AML-193 (cell line): ENCODE results near the gene NFIX.

Source experiments
- DNase-seq, 2 experiments: peaks; one replicate each; lab custom pipeline; 2025; lab: John Stamatoyannopoulos, UW

Gene NFIX

GRCh38 chr19:13091400-13092157 is 96.3 kb downstream of the NFIX start:
- no peak for DNase-seq

DNA sequence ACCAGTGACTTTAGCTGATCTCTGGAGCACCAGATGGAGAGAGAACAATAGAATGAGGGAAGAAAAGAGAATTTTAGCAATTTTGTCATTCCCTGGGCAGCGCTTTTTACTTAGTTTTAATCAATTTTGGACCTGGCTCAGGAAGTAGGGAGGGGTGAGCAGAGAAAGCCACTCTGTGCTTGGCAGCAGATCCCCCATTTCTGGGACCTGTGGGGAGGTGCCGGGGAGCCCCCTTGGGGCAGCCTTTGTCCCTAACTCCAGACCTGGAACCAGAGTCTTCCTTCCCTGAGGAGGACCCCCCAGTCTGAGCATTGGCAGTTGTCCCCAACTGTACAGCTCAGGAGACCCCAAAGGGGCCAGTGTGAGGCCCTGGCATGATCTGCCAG is 96.9 kb downstream of the NFIX start:
- DNase-seq = no peak

DNA sequence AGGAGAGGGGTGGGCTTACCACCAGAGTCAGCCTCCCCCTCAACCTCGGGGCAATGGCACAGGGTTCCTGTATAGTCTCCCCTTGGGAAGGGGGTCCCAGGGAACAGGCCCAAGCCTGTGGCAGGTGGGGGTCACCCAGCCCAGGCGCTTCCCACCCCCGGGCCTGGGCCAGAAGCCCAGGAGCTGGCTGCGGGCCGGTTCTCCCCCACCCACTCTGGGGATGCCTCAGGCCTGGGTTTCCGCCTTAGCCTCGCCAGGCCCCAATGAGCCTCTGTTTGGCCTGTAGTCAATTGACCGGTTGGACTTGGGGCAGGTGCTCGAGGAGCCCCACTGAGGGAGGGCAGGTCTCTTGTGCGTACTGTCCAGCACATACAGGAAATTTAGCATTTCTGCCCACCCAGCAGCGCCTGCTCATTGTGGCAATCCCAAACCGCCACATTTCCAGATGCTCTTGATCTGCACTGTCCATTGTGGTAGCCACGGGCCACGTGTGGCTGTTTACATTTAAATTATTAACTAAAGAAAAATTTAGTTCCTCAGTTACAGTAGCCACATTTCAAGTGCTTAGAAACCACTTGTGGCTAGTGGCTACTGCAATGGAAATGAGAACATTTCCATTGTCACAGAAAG is 97.4 kb downstream of the NFIX start:
- no peak for DNase-seq

DNA sequence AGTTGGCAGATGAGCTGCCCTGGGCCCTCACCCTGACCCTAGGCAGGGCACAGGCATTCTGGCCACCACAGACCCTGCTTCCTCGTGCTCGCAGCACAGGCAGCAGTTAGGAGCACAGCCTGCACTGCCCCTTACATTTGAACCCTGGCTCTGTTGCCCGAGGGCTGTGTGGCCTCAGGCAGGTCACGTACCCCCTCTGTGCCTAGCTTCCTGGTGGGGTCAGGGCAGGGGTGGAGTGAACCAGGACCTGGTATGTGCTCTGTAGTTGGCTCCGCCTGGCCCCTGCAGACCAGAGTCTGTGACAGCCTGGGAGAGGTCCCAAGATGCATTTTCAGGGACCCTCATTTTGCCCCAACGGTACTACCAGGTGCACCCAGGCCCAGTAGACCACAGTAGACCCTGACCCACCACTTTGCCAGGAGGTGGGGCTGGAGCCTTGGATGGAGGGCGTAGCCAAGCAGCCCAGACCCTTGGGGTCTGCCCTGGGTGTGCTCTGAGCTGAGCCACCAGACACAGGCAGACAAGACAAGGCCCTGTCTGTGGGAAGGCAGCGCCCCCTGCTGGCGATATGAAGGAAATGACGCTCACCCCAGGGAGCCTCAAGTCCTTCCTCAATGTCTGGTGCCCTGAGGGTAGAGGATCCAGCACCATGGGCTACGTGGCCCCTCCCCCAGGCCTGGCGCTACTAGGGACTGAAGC is 98.3 kb downstream of the NFIX start:
- DNase-seq = peak; percentile 75 to 81

DNA sequence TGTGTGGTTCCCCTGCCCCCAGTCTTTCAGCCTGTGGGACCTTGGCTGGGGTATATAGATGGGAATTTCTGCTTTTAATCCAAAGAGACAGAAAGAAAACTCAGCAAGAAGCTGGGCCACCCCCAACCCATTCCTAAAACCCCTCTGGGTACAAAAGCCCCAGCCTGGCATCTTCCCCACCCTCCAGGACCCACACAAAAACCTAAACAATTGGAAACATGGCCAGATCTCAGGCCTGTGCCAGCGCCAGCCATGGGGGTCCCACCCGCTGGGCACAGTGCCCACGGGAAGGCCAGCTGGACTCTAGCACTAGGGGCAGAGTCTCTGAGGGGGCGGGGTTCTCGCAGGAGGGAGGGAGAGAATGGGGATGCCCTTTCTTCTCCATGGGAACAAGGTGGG is 98.8 kb downstream of the NFIX start:
- DNase-seq = no peak

DNA sequence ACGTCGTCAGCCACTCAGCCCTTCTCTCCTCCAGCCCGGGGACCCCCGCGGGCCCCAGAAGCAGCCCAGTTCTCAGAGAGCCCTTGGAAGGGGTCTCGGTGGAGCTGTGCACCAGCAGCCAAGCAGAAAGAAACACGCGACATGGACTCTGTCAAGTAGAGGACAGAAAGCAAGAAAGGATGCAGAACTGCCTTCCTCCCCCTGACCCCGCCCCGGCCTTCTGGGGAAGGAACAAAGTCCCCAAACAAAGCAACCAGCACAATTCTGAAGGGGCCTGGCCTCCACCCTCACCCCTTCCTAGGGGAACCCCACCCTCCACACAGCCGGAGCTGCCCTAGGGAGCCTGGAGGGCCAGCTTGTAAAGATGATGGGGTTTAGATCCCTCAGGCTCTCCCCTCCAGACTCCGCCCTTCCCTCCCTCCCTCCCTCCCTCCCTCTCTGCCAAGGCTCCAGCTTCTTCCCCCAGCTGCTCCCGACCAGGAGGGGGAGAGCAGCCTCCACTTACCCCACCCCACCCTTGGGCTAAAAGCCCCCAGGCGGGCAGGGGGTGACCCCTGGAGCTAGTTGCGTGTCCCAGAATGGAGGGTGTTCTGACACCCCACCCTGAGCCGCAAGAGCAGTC is 99.6 kb downstream of the NFIX start:
- DNase-seq = no peak

DNA sequence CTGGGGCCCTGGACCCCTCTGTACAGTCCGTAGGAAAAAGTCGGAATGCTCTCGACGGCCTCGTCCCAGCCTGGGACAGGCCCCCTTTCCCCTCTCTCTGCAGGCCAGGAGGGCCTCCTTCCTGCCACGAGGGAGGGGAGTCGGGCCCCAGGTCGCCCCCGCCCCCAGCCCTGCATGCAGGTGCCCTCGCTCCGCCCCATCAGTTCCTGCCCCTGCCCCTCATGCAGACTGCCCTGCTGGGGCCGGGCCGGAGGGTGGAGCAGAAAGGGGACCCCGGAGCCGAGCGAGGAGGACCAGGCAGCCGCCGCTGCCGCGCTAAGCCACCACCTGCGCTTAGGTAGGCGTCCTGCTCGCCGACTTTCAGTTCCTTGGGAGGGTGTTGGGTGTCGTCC is 100.1 kb downstream of the NFIX start:
- no peak for DNase-seq

GRCh38 chr19:13095934-13096927 is 101.0 kb downstream of the NFIX start:
- DNase-seq = peak; percentile 63

DNA sequence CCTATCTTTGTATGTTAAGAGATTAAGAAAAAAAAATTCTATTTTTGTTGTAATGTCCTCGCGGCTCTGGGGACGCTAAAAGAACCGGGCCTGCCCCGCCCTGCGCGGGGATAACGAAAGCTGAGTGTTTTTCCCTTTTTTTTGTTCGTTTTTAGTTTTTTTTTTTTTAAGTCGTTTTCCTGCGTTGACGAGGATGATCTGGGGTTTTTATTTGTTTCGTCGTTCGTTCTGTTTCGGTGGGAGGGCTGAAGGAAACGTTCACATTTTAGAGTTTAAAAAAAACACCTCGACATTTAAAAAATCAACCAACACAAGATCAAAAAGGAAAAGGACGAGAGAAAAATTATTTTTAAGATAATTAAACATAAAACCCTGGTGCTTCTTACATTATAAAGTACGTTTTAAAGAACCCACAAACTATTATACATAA is 101.8 kb downstream of the NFIX start:
- no peak for DNase-seq

DNA sequence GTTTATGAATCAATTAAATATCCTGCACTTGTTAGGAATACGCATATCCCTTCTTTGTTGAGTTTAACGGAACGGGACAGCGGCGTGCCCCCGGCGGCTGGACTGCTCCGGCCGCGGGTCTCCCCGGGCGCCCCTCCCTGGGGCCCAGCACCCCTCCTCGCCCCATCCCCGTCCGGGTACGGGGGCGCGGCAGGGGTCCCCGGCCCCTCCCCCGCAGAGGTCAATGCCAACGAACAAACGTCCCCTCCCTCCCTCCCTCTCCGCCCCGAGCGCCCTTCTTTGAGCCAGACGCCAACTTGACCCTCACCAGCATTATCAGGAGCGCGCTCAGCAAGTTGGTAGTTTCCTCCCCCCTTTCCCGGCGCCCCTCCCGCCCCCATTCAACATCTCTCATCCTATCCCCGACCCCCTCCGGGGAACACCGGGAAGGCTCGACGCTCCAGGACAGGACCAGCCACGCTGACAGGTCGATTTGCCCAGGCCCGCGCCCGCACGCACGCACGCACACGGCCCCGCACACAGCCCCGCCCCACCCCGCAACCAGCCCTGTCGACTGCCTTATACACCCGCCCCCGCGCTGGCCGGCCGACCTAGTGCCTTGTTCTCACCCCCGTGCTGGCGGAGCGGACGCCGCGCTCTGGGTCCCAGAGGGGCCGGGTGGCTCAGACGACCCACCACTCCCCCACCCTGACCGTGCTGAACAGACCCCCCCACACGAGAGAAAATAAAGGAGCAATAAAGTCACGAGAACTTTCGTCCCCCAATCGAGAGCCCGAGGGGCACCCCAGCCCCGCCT is 102.4 kb downstream of the NFIX start:
- DNase-seq = peak; percentile 38 to 62

DNA sequence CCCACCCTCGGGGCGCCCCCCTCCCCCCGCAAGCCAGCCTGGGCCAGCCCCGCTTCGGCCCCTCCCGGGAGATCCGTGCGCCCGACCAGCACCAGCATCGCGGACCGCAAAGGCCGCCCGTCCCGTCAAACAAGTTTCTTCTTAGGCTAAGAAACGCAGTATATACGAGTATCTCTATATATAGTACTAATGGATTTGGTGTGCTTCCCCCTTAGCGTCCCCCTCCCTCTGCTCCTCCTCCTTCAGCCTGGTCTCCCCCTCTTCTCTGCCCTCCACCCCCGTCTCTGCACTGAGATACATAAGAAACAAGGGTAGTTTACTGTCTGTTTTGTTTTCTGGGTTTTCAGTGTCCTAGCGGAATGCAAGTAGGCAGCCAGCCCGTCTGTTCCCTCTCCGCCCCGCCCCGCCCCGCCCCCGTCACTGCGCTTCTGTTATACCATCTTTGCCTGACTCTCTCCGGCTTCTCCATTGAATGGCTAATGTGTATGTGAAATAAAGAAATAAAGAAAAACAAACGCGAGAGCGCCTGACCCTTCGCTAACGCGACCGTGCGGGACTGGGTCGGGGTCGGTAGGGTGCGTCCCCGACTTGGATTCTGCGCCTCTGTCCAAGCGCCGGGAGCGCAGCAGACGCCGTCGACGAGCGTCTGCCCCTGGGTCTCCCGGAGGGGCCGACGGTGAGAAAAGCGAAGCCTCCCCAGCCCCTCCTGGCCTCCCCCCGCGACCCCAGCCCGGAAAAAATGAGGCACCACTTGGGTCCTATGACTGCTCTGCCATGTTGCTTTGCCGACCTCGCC is 103.2 kb downstream of the NFIX start:
- DNase-seq = peak; percentile 24 to 52

- peak; percentile 76 to 79 for DNase-seq
These were observed 104.1 kb downstream of the NFIX start for GRCh38 chr19:13099073-13099999.

- DNase-seq = peak; percentile 48 to 64
These were observed 104.8 kb downstream of the NFIX start for GRCh38 chr19:13100031-13100588.

DNA sequence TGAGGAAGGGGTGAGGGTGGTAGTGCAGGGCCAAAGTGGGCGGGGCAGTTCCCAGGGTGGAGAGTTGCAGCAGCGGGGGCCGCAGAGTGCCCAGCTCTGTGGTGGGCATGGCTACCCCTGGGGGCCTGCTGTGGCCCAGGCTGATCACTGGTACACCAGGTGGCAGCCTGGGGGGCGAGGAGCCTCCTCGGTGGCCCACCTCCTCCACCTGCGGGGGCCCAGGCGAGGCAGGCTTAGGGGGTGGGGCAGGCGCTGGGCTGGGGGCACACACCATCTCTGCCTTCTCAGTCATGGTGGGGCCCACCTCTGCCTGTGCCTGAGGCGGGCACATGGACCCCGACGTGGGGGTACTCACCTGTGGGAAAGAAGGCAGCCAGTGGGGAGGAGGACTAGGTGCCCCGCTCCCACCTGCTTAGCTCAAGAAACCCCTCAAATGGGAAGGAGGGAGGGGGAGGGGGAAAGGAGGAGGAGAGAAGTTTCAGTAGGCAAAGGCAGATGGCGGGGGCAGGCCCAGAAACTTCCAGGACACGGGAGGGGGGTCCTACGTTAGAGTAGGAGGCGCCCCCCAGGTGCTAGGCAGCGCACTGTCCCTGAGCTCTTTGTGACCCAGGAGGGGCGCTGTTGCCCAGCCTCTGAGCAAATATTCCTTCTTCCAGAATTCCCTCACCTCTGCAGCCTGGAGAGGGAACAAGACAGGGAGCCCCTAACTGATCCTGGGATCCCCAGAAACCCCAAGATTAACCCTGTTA is 105.7 kb downstream of the NFIX start:
- no peak for DNase-seq

DNA sequence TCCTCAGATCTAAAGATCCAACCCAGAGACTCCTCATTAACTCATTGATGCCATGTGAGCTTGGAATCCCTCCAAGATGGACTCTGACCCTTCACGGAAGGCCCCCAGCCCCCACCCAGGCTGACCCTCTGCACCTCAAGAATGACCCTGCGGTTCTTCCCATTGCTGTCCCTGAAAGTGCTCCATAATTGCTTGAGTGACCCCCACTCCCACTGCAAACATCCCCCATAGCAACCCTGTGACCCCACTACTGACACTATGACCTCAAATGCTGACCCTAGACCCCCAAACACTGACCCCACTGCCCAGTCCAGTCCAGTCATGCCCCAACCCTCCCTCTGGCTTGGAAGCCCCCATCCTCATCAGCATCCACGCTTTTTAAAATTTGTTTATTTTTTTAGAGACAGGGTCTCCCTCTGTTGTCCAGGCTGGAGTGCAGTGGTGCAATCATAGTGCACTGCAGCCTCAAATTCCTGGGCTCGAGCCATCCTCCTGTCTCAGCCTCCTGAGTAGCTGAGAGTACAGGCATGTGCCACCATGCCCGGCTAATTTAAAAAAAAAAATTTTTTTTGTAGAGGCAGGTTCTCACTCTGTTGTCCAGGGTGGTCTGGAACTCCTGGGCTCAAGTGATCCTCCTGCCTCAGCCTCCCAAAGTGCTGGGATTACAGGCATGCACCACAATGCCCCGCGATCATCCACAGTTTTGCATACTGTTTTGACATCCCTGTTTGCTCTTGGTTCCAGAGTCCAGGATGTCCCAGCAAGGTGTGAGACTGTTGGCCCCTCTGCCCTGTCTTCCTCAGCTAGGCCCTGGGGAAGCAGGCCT is 106.5 kb downstream of the NFIX start:
- no peak for DNase-seq

DNA sequence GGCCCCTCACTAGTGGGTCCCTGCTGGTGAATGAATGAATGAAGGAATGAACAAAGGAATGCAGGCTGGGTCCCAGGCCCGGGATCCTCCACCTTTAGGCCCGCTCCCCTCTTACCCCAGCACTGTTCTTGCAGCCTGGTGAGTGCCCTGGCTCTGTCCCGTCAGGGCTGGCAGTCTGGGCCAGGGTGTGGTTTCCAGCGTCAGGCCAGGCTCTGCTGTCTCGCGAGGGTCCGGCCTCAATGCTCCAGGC is 107.1 kb downstream of the NFIX start:
- DNase-seq = no peak
